NCI-H2196 (cell line): ENCODE measurements around the gene PACSIN2.

ENCODE experiments used
- DNase-seq: peaks from one replicate; lab custom pipeline; 2025; ENCODE audit not compliant: unreplicated experiment; lab: John Stamatoyannopoulos, UW

PACSIN2 gene

GRCh38 chr22:42887120-42887519 lies 127.8 kb downstream of the PACSIN2 start:
- DNase-seq: no peak

GRCh38 chr22:42885446-42885845 lies 129.5 kb downstream of the PACSIN2 start:
- no peak for DNase-seq

- DNase-seq: no peak
Measured at GRCh38 chr22:42884616-42885375, 130.2 kb downstream of the PACSIN2 start.

GRCh38 chr22:42883970-42884369 lies 131.0 kb downstream of the PACSIN2 start:
- no peak for DNase-seq

GRCh38 chr22:42883121-42883520 lies 131.8 kb downstream of the PACSIN2 start:
- no peak for DNase-seq

GRCh38 chr22:42881982-42882656 lies 132.8 kb downstream of the PACSIN2 start:
- no peak for DNase-seq

- DNase-seq: no peak
Measured at GRCh38 chr22:42881298-42881697, 133.7 kb downstream of the PACSIN2 start.

GRCh38 chr22:42880815-42881214 lies 134.1 kb downstream of the PACSIN2 start:
- DNase-seq: no peak

- DNase-seq: peak; percentile 83
Measured at GRCh38 chr22:42879371-42880021, 135.5 kb downstream of the PACSIN2 start.

GRCh38 chr22:42878561-42879305 lies 136.2 kb downstream of the PACSIN2 start:
- no peak for DNase-seq

GRCh38 chr22:42877597-42878340 lies 137.2 kb downstream of the PACSIN2 start:
- peak; percentile 89 for DNase-seq

- DNase-seq: no peak
Measured at GRCh38 chr22:42877158-42877557, 137.8 kb downstream of the PACSIN2 start.

- DNase-seq: no peak
Measured at GRCh38 chr22:42876041-42876440, 138.9 kb downstream of the PACSIN2 start.

GRCh38 chr22:42874010-42874409 lies 140.9 kb downstream of the PACSIN2 start:
- no peak for DNase-seq

- DNase-seq: no peak
Measured at GRCh38 chr22:42873356-42873755, 141.6 kb downstream of the PACSIN2 start.

- peak; percentile 38 for DNase-seq
Measured at GRCh38 chr22:42872821-42873220, 142.1 kb downstream of the PACSIN2 start.

- no peak for DNase-seq
Measured at GRCh38 chr22:42871146-42872050, 143.6 kb downstream of the PACSIN2 start.

GRCh38 chr22:42869888-42870480 lies 145.0 kb downstream of the PACSIN2 start:
- no peak for DNase-seq

GRCh38 chr22:42869463-42869862 lies 145.5 kb downstream of the PACSIN2 start:
- no peak for DNase-seq
